SU-DHL-6 (cell line): ENCODE results near the gene TBC1D9B.

Experiments
- EZH2phosphoT487 ChIP-seq: fragments of 200-600 bp; sonication (generic), shearing (Covaris generic); conservative IDR thresholded peaks from 2 replicates; pipeline ENCODE4 v1.6.1; 2018; ENCODE audit warnings: mild to moderate bottlenecking, antibody characterized with exemption, low read length, moderate library complexity, mixed read lengths
- TF ChIP-seq, protein P1 (sequence below): fragments of 200-600 bp; sonication (generic); IDR thresholded peaks from one replicate; pipeline ENCODE4 v1.5.1; 2017; ENCODE audit warnings: antibody characterized with exemption, mild to moderate bottlenecking, low read length, moderate library complexity; ENCODE audit not compliant: insufficient read depth, poor library complexity, severe bottlenecking

DNA sequence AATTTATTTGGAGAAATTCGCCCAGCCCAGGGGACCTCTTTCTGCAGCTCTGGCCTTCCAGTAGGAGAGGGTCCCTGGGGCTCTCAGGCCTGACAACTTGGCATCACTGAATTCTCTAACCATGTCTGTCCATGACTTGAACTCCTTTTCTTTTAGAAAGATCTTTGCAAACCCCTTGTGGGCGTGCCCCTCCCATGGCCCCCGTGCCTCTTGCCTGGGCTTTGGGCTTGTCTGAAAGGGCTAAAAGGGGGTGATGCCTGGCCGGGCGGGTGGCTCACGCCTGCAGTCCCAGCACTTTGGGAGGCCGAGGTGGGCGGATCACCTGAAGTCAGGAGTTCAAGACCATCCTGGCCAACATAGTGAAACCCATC lies 90.2 kb downstream of the TBC1D9B start:
- TF ChIP-seq, protein P1, sequence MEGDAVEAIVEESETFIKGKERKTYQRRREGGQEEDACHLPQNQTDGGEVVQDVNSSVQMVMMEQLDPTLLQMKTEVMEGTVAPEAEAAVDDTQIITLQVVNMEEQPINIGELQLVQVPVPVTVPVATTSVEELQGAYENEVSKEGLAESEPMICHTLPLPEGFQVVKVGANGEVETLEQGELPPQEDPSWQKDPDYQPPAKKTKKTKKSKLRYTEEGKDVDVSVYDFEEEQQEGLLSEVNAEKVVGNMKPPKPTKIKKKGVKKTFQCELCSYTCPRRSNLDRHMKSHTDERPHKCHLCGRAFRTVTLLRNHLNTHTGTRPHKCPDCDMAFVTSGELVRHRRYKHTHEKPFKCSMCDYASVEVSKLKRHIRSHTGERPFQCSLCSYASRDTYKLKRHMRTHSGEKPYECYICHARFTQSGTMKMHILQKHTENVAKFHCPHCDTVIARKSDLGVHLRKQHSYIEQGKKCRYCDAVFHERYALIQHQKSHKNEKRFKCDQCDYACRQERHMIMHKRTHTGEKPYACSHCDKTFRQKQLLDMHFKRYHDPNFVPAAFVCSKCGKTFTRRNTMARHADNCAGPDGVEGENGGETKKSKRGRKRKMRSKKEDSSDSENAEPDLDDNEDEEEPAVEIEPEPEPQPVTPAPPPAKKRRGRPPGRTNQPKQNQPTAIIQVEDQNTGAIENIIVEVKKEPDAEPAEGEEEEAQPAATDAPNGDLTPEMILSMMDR: no peak
- no peak for TF ChIP-seq EZH2phosphoT487
